GM12878 (cell line): ENCODE data around the gene SPAAR.

Source experiments
- CBX3 ChIP-seq: fragments of 200-600 bp; sonication (generic); IDR thresholded peaks from 2 replicates; pipeline ENCODE4 v1.6.1; 2016; ENCODE audit warnings: low read depth, borderline replicate concordance
- CEBPB ChIP-seq, 2 experiments: fragments of 150-350 bp in 1 of 2; IDR thresholded peaks; 2 replicates each; pipeline ENCODE4 v1.6.1; 2012 to 2014; ENCODE audit warnings: low read depth in 2 of 2, low read length in 2 of 2, borderline replicate concordance in 1 of 2, inconsistent platforms in 1 of 2
- CTCF ChIP-seq, 3 experiments: IDR thresholded peaks in 2 of 3; conservative IDR thresholded peaks in 1 of 3; 2 replicates each; pipeline ENCODE4 v1.5.1; 2011; ENCODE audit warnings: low read depth in 3 of 3, low read length in 3 of 3, mild to moderate bottlenecking in 3 of 3, control low read depth in 2 of 3, moderate library complexity in 2 of 3, inconsistent platforms in 1 of 3, mixed read lengths in 1 of 3; ENCODE audit not compliant: control insufficient read depth in 2 of 3, insufficient read depth in 1 of 3; ENCODE audit errors: extremely low read depth in 1 of 3
- PBX3 ChIP-seq: IDR thresholded peaks from 2 replicates; pipeline ENCODE4 v1.6.1; 2011; ENCODE audit warnings: mild to moderate bottlenecking, low read depth, low read length, moderate library complexity; ENCODE audit not compliant: insufficient replicate concordance
- POLR2AphosphoS5 ChIP-seq: IDR thresholded peaks from 2 replicates; pipeline ENCODE4 v1.6.1; 2011; ENCODE audit warnings: mild to moderate bottlenecking, low read length, inconsistent platforms
- TAF1 ChIP-seq: IDR thresholded peaks from 2 replicates; pipeline ENCODE4 v1.6.1; 2011; ENCODE audit warnings: mild to moderate bottlenecking, low read depth, low read length, borderline replicate concordance
- TBL1XR1 ChIP-seq: IDR thresholded peaks from 2 replicates; pipeline ENCODE4 v1.6.1; 2012; ENCODE audit warnings: low read depth, low read length, improper control_type of control experiment
- USF1 ChIP-seq: IDR thresholded peaks from 2 replicates; pipeline ENCODE4 v1.6.1; 2011; ENCODE audit warnings: borderline replicate concordance, low read depth, mild to moderate bottlenecking, moderate library complexity, mixed read lengths, low read length; ENCODE audit not compliant: insufficient read depth; ENCODE audit errors: extremely low read length

GRCh38 chr9:35920051-35920620 lies 10.8 kb downstream of the SPAAR start:
- no peak for TF ChIP-seq POLR2AphosphoS5
- no peak for TF ChIP-seq CBX3
- TF ChIP-seq TBL1XR1 = no peak
- no peak for TF ChIP-seq CTCF (IDR thresholded peaks at IDR 0.05 in 2 of 3, conservative IDR thresholded peaks at IDR 0.05 in 1 of 3; ENCODE audit: control insufficient read depth in 2 of 3, extremely low read depth in 1 of 3, insufficient read depth in 1 of 3, low read depth in 3 of 3, low read length in 3 of 3)
- TF ChIP-seq USF1 = no peak
- no peak for TF ChIP-seq PBX3
- TF ChIP-seq CEBPB (IDR thresholded peaks at IDR 0.05; ENCODE audit: borderline replicate concordance in 1 of 2, low read depth in 2 of 2, low read length in 2 of 2) = no peak
- no peak for TF ChIP-seq TAF1
